Activated gamma-delta T cell treated with Interleukin-2 at 50 U/mL for 16 hours (primary cell): ENCODE measurements around the gene CD207.
"Not testable (repeated sequence)": the region's sequence is repeated elsewhere in the genome, so short reads cannot be mapped to it uniquely, and the experiment has no call there.

Experiments used
- DNase-seq: peaks from one replicate; pipeline ENCODE4 v3.0.0-alpha.2; 2020

Gene CD207

GRCh38 chr2:70828914-70829824 lies 6.4 kb downstream of the CD207 start:
- DNase-seq: no peak

GRCh38 chr2:70828115-70828514 lies 7.5 kb downstream of the CD207 start:
- no peak for DNase-seq

GRCh38 chr2:70827388-70827787 lies 8.2 kb downstream of the CD207 start:
- DNase-seq: no peak

- DNase-seq: no peak
Measured at GRCh38 chr2:70826696-70827350, 8.8 kb downstream of the CD207 start.

- DNase-seq: no peak
Measured at GRCh38 chr2:70823249-70823648, 12.4 kb downstream of the CD207 start.

- no peak for DNase-seq
Measured at GRCh38 chr2:70822843-70823242, 12.8 kb downstream of the CD207 start.

- DNase-seq: no peak
Measured at GRCh38 chr2:70820499-70820898, 15.1 kb downstream of the CD207 start, which contains the start of gene CLEC4F. CLEC4F (minus strand) TSS chr2:70820599; CDS start chr2:70820523, 76 bp downstream.

- DNase-seq: no peak
Measured at GRCh38 chr2:70817284-70817954, 18.2 kb downstream of the CD207 start.

- DNase-seq: no peak
Measured at GRCh38 chr2:70816726-70817125, 18.9 kb downstream of the CD207 start.

GRCh38 chr2:70808983-70809958 lies 26.3 kb downstream of the CD207 start:
- DNase-seq: no peak

GRCh38 chr2:70807828-70808118 lies 27.8 kb downstream of the CD207 start:
- no peak for DNase-seq

GRCh38 chr2:70807102-70807827 lies 28.4 kb downstream of the CD207 start:
- no peak for DNase-seq

GRCh38 chr2:70806620-70807019 lies 29.0 kb downstream of the CD207 start:
- DNase-seq: no peak

GRCh38 chr2:70806013-70806412 lies 29.6 kb downstream of the CD207 start:
- no peak for DNase-seq

GRCh38 chr2:70801607-70802263 lies 33.9 kb downstream of the CD207 start:
- DNase-seq: no peak

GRCh38 chr2:70799706-70800105 lies 35.9 kb downstream of the CD207 start:
- DNase-seq: no peak

- DNase-seq: not testable (repeated sequence)
Measured at GRCh38 chr2:70797996-70798395, 37.6 kb downstream of the CD207 start.

GRCh38 chr2:70797506-70797905 lies 38.1 kb downstream of the CD207 start:
- no peak for DNase-seq

- no peak for DNase-seq
Measured at GRCh38 chr2:70796262-70796661, 39.4 kb downstream of the CD207 start.

GRCh38 chr2:70795164-70795995 lies 40.2 kb downstream of the CD207 start:
- no peak for DNase-seq
